Spleen (tissue), 11 donors: Measurements from ENCODE around the gene STAC3. TPM values are rescaled to one million over a fixed set of nuclear protein-coding genes. Genes with fewer than 3 reads are reported as not detected.

Experiments
- DNase-seq: peaks from one replicate; pipeline ENCODE4 v3.0.0-alpha.2; 2020
- H3K27ac ChIP-seq, 8 donors: fragments of 200-600 bp; sonication (generic) in 7 of 8; 1 replicate in 4 of 8; 2 replicates in 4 of 8; pipeline versions ENCODE4 v1.5.0 to v1.8.0; 2016 to 2021; ENCODE audit warnings: inconsistent platforms in 4 of 8, mild to moderate bottlenecking in 4 of 8, moderate library complexity in 1 of 8
- H3K27me3 ChIP-seq, 7 donors: fragments of 200-600 bp; sonication (generic) in 6 of 7; replicated peaks in 1 of 7; 1 replicate in 4 of 7; 2 replicates in 3 of 7; pipeline versions ENCODE4 v1.5.0 to v1.8.0; 2016 to 2021; ENCODE audit warnings: inconsistent platforms in 3 of 7, mild to moderate bottlenecking in 1 of 7
- H3K36me3 ChIP-seq, 6 donors: fragments of 200-600 bp; sonication (generic) in 5 of 6; 1 replicate in 4 of 6; 2 replicates in 2 of 6; pipeline versions ENCODE4 v1.5.0 to v1.8.0; 2016 to 2021; ENCODE audit warnings: inconsistent platforms in 2 of 6
- H3K4me1 ChIP-seq, 6 donors: fragments of 200-600 bp; sonication (generic) in 5 of 6; 1 replicate in 3 of 6; 2 replicates in 3 of 6; pipeline versions ENCODE4 v1.5.0 to v1.8.0; 2016 to 2021; ENCODE audit warnings: inconsistent platforms in 3 of 6
- H3K4me3 ChIP-seq, 8 donors: fragments of 200-600 bp; sonication (generic) in 7 of 8; 1 replicate in 4 of 8; 2 replicates in 4 of 8; pipeline versions ENCODE4 v1.5.0 to v1.8.0; 2016 to 2021; ENCODE audit warnings: inconsistent platforms in 4 of 8, mild to moderate bottlenecking in 4 of 8, moderate library complexity in 2 of 8
- H3K9me3 ChIP-seq, 8 donors: fragments of 200-600 bp; sonication (generic) in 7 of 8; 1 replicate in 4 of 8; 2 replicates in 4 of 8; pipeline versions ENCODE4 v1.5.0 to v1.8.0; 2016 to 2021; ENCODE audit warnings: inconsistent platforms in 4 of 8
- CTCF ChIP-seq, 11 experiments: fragments of 200-600 bp in 7 of 11; fragments of 450-650 bp in 4 of 11; sonication (generic) in 4 of 11; IDR thresholded peaks in 8 of 11; conservative IDR thresholded peaks in 3 of 11; 1 replicate in 7 of 11; 2 replicates in 4 of 11; pipeline versions ENCODE4 v1.4.0 to v1.8.0; 2016 to 2021; ENCODE audit warnings: antibody characterized with exemption in 11 of 11, inconsistent platforms in 4 of 11, mild to moderate bottlenecking in 1 of 11
- POLR2A ChIP-seq, 3 donors: fragments of 450-650 bp; IDR thresholded peaks; one replicate each; pipeline ENCODE4 v1.5.1; 2017; ENCODE audit warnings: antibody characterized with exemption in 3 of 3, mild to moderate bottlenecking in 1 of 3
- POLR2AphosphoS5 ChIP-seq, 3 donors: sonication (generic); formaldehyde crosslinking; IDR thresholded peaks; one replicate each; pipeline ENCODE4 v1.5.1; 2017; ENCODE audit warnings: antibody characterized with exemption in 3 of 3
- WGBS, 5 donors: extraction: QIAGEN DNeasy Blood & Tissue Kit in 3 of 5; methylation state at CpG; one replicate each; pipeline versions ENCODE4 v1.1.5 to v1.1.7; 2013 to 2018; 5-methylcytosine and 5-hydroxymethylcytosine counted together
- intact Hi-C: fragments of 100-400 bp; cut with DNase I; formaldehyde crosslinking; loops from one replicate; pipeline ENCODE4 v1.15.0; 2023; ENCODE audit warnings: low total_unique reads
- polyA plus RNA-seq, 3 donors: library from polyadenylated mRNA; stranded (reverse); fragments of 200-250 nt; gene quantifications; one replicate each; pipeline ENCODE4 v1.2.1, GENCODE V29; 2013
- total RNA-seq, 7 donors: library from RNA; depleted of rRNA in 3 of 7; stranded (reverse); fragments of >200 nt in 3 of 7; fragmentation: NEBNext Ultra II Directional in 4 of 7; extraction: Animal tissue kit (Norgen Biotek cat#: 25700) in 4 of 7; gene quantifications; one replicate each; pipeline versions ENCODE4 v1.1.0 to v1.2.1, GENCODE V29; 2016 to 2021
- donor health status: healthy with polysubstance abuse.
- donor health status: DM: no; HTN: no; CAD: no; lungs with moderate emphysema.
- donor health status: DM: no; HTN: no; CAD: no.
- donor health status: Bipolar disorder and iron deficiency.
- donor health status: healthy.
- donor health status: DM: no; HTN: no; CAD: no.
- donor health status: DM: yes; HTN: yes; CAD: no.

Gene STAC3
- total and polyA plus RNA-seq, 10 donors, result 3.4 to 16.4 (median 8.6) TPM

GRCh38 chr12:57219205-57219992, 31.6 kb downstream of the STAC3 start:
- no peak for DNase-seq
- Histone ChIP-seq H3K9me3 (no peaks in the 10 kb centered on the region), H3K27me3 (peaks cover 0 to 100% (median 98%) of the 10 kb centered on the region in 7 donors), H3K36me3 (no peaks in the 10 kb centered on the region), H3K4me1 (peaks cover 18 to 80% (median 41%) of the 10 kb centered on the region in 6 donors), H3K4me3 (no peak overlapping the region), H3K27ac (no peak overlapping the region)
- 45 to 57% (median 53%) methylated on average over 14 of the region's 14 CpGs for WGBS, 5 donors
- intact Hi-C loops, result no loop called here
- TF ChIP-seq CTCF (IDR thresholded peaks at IDR 0.05 in 8 of 11, conservative IDR thresholded peaks at IDR 0.05 in 3 of 11) (no peak), POLR2AphosphoS5 (IDR thresholded peaks at IDR 0.05) (no peak), POLR2A (IDR thresholded peaks at IDR 0.05) (no peak)

- Histone ChIP-seq H3K36me3 (no peaks in the 10 kb centered on the region), H3K4me3 (no peak overlapping the region), H3K27ac (no peak overlapping the region), H3K27me3 (peaks cover 0 to 100% (median 98%) of the 10 kb centered on the region in 7 donors), H3K4me1 (peaks cover 21 to 80% (median 50%) of the 10 kb centered on the region in 6 donors), H3K9me3 (no peaks in the 10 kb centered on the region)
- WGBS, 5 donors, result 58 to 75% (median 66%) methylated on average over 5 of the region's 5 CpGs
- DNase-seq, result no peak
- intact Hi-C loops, result no loop called here
- no peak for TF ChIP-seq POLR2AphosphoS5 (IDR thresholded peaks at IDR 0.05)
- TF ChIP-seq POLR2A (IDR thresholded peaks at IDR 0.05), result no peak
- no peak for TF ChIP-seq CTCF (IDR thresholded peaks at IDR 0.05 in 8 of 11, conservative IDR thresholded peaks at IDR 0.05 in 3 of 11)
Observed at GRCh38 chr12:57218030-57218853, 32.7 kb downstream of the STAC3 start.

GRCh38 chr12:57216921-57217879, 33.8 kb downstream of the STAC3 start:
- intact Hi-C loops, result loop anchor here (2.0 kb wide), 1 partner anchor 22 kb away; no protein-coding TSS in a partner anchor
- peaks cover 0 to 100% (median 87%) of the 10 kb centered on the region in 7 donors for H3K27me3 ChIP-seq
- peak overlapping the region; percentile 21 to 74 (median 40) for H3K4me3 ChIP-seq
- H3K27ac ChIP-seq, result no peak overlapping the region
- peaks cover 0 to 9% (median 0%) of the 10 kb centered on the region in 6 donors for H3K36me3 ChIP-seq
- no peak for DNase-seq
- no peak for TF ChIP-seq POLR2A (IDR thresholded peaks at IDR 0.05)
- no peak for TF ChIP-seq CTCF (IDR thresholded peaks at IDR 0.05 in 8 of 11, conservative IDR thresholded peaks at IDR 0.05 in 3 of 11)
- no peak for TF ChIP-seq POLR2AphosphoS5 (IDR thresholded peaks at IDR 0.05)
- 3 to 6% (median 4%) methylated on average over 18 to 63 of the region's 63 CpGs for WGBS, 5 donors
- H3K9me3 ChIP-seq, result no peaks in the 10 kb centered on the region
- H3K4me1 ChIP-seq, result peaks cover 21 to 77% (median 53%) of the 10 kb centered on the region in 6 donors
